HepG2 (cell line): ENCODE measurements around the gene OR8S1.
"Not testable (repeated sequence)": the region's sequence is repeated elsewhere in the genome, so short reads cannot be mapped to it uniquely, and the experiment has no call there.

Experiments used
- CTCF ChIP-seq: sonication (generic); formaldehyde crosslinking; IDR thresholded peaks from 2 replicates; pipeline ENCODE4 v1.5.0; 2020; ENCODE audit warnings: mild to moderate bottlenecking, missing genetic modification reagents, moderate library complexity
- ETS1 ChIP-seq: sonication (generic); formaldehyde crosslinking; IDR thresholded peaks from 2 replicates; pipeline ENCODE4 v1.4.0; 2020; ENCODE audit warnings: missing genetic modification reagents
- KLF13 ChIP-seq: sonication (generic); formaldehyde crosslinking; IDR thresholded peaks from 2 replicates; pipeline ENCODE4 v1.4.0; 2020; ENCODE audit warnings: mild to moderate bottlenecking, missing genetic modification reagents
- NR2F2 ChIP-seq: IDR thresholded peaks from 2 replicates; pipeline ENCODE4 v1.6.1; 2012; ENCODE audit warnings: low read depth, inconsistent platforms, borderline replicate concordance
- RARG ChIP-seq: sonication (generic); formaldehyde crosslinking; IDR thresholded peaks from 2 replicates; pipeline ENCODE4 v1.4.0; 2020; ENCODE audit warnings: low read depth, mild to moderate bottlenecking, missing genetic modification reagents
- RFX5 ChIP-seq: IDR thresholded peaks from 2 replicates; pipeline ENCODE4 v1.6.1; 2011; ENCODE audit warnings: low read depth, low read length, improper control_type of control experiment
- XBP1 ChIP-seq: sonication (generic); formaldehyde crosslinking; IDR thresholded peaks from 2 replicates; pipeline ENCODE4 v1.5.0; 2020; ENCODE audit warnings: missing genetic modification reagents
- ZNF678 ChIP-seq: sonication (generic); formaldehyde crosslinking; IDR thresholded peaks from 2 replicates; pipeline ENCODE4 v1.4.0; 2020; ENCODE audit warnings: mild to moderate bottlenecking, missing genetic modification reagents

- TF ChIP-seq ZNF678; CTCF (CRISPR knock-in tag); ETS1 (CRISPR knock-in tag); RARG (CRISPR knock-in tag); NR2F2; XBP1; RFX5; KLF13 (CRISPR knock-in tag): not testable (repeated sequence)
Measured at GRCh38 chr12:48489456-48489855, 36.0 kb upstream of the OR8S1 start.
